ENCODE data around the gene WDFY2. TPM values are rescaled to one million over a fixed set of nuclear protein-coding genes. Genes with fewer than 3 reads are reported as not detected.
A peak's percentile ranks its signal among the peaks of the same experiment; 100 is the strongest.

Gene WDFY2
- total and polyA plus RNA-seq, 2 of the 13 experiments (the other 11 are each of a cell fraction or from before 2014, with no cell fraction given): 22.6 to 27.0 TPM

DNA sequence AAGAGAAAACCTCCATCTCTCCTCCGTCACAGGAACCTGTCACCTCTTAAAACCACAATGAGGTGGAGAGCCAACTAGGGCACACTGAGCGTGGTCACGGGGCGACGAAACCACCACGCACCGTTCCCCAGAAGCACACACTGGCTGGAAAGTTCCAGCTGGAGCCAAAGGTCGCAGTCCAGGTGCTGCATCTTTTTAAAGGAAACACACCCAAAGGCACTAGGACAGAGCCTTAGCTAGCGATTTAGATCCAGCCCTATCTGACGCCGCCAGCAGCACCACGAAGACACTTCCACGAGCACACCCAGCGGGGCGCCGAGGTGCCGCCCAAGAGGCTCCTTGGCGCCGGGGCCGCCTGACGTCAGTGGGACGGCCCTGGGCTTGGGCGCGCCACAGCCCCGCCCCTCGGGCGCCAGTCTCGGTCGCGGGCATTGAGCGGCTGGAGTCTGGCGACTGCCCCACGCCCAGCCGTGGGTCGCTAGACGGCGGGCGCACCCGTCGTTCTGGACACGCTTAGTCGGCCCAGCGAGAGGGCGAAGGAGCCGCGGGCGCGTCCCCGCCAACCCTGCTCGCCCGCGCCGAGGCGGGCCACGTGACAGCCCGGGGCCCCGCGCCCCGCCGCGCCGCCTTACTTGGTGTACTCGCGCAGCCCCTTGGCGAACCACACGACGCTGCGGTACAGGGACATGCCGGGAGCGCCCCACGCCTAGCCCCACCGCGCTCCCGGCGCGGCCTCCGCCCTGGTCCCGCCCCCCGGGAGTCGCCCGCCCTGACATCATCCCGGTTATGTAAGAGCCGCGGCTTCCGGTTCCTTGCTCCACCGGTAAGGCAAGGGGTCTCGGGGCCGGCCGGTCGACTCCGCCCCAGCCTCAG is 219.4 kb downstream of the WDFY2 start, which contains the start of gene DHRS12 (continued):
- no peak for TF ChIP-seq AHR (CRISPR knock-in tag; IDR thresholded peaks at IDR 0.05)
- TF ChIP-seq PRMT3 (CRISPR knock-in tag; IDR thresholded peaks at IDR 0.05; ENCODE audit: borderline replicate concordance, low read depth): 0 out of 2 replicates have a peak, but pooled peaks have one; percentile 78
- peak; percentile 85 for TF ChIP-seq KDM5B (CRISPR knock-in tag; IDR thresholded peaks at IDR 0.05; ENCODE audit: borderline replicate concordance)
- no peak; the same call in 1 of the 2 replicates for TF ChIP-seq ZNF484 (CRISPR knock-in tag; IDR thresholded peaks at IDR 0.05; ENCODE audit: borderline replicate concordance, low read depth)
- TF ChIP-seq TBX3 (IDR thresholded peaks at IDR 0.05; ENCODE audit: borderline replicate concordance): no peak
- TF ChIP-seq, protein P1, sequence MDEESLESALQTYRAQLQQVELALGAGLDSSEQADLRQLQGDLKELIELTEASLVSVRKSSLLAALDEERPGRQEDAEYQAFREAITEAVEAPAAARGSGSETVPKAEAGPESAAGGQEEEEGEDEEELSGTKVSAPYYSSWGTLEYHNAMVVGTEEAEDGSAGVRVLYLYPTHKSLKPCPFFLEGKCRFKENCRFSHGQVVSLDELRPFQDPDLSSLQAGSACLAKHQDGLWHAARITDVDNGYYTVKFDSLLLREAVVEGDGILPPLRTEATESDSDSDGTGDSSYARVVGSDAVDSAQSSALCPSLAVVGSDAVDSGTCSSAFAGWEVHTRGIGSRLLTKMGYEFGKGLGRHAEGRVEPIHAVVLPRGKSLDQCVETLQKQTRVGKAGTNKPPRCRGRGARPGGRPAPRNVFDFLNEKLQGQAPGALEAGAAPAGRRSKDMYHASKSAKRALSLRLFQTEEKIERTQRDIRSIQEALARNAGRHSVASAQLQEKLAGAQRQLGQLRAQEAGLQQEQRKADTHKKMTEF (CRISPR knock-in tag; IDR thresholded peaks at IDR 0.05): peak; percentile 81
- TF ChIP-seq ZNF20 (CRISPR knock-in tag; IDR thresholded peaks at IDR 0.05): no peak
- no peak for TF ChIP-seq ZSCAN29 (CRISPR knock-in tag; conservative IDR thresholded peaks at IDR 0.05)
- 0 out of 2 replicates have a peak, but pooled peaks have one; percentile 62 for TF ChIP-seq DNMT1 (CRISPR knock-in tag; IDR thresholded peaks at IDR 0.05)
- TF ChIP-seq, protein P2, sequence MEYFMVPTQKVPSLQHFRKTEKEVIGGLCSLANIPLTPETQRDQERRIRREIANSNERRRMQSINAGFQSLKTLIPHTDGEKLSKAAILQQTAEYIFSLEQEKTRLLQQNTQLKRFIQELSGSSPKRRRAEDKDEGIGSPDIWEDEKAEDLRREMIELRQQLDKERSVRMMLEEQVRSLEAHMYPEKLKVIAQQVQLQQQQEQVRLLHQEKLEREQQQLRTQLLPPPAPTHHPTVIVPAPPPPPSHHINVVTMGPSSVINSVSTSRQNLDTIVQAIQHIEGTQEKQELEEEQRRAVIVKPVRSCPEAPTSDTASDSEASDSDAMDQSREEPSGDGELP (IDR thresholded peaks at IDR 0.05; ENCODE audit: borderline replicate concordance, low read depth): peak; percentile 27; the same call in 1 of the 2 replicates
- TF ChIP-seq HNF4A (CRISPR knock-in tag; IDR thresholded peaks at IDR 0.05): peak; percentile 23; the same call in 1 of the 2 replicates
- TF ChIP-seq GABPB1 (CRISPR knock-in tag; IDR thresholded peaks at IDR 0.05): peak; percentile 93
- TF ChIP-seq ZNF790 (CRISPR knock-in tag; IDR thresholded peaks at IDR 0.05; ENCODE audit: borderline replicate concordance): peak; percentile 74; the same call in 1 of the 2 replicates
- TF ChIP-seq ZNF850 (CRISPR knock-in tag; conservative IDR thresholded peaks at IDR 0.05): no peak
- TF ChIP-seq ADNP (CRISPR knock-in tag; IDR thresholded peaks at IDR 0.05): no peak
- TF ChIP-seq, protein P3, sequence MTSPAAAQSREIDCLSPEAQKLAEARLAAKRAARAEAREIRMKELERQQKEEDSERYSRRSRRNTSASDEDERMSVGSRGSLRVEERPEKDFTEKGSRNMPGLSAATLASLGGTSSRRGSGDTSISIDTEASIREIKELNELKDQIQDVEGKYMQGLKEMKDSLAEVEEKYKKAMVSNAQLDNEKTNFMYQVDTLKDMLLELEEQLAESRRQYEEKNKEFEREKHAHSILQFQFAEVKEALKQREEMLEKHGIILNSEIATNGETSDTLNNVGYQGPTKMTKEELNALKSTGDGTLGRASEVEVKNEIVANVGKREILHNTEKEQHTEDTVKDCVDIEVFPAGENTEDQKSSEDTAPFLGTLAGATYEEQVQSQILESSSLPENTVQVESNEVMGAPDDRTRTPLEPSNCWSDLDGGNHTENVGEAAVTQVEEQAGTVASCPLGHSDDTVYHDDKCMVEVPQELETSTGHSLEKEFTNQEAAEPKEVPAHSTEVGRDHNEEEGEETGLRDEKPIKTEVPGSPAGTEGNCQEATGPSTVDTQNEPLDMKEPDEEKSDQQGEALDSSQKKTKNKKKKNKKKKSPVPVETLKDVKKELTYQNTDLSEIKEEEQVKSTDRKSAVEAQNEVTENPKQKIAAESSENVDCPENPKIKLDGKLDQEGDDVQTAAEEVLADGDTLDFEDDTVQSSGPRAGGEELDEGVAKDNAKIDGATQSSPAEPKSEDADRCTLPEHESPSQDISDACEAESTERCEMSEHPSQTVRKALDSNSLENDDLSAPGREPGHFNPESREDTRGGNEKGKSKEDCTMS (CRISPR knock-in tag; conservative IDR thresholded peaks at IDR 0.05): no peak
- TF ChIP-seq PTBP1 (IDR thresholded peaks at IDR 0.05; ENCODE audit: low read depth, low read length, poor library complexity, severe bottlenecking): no peak
- TF ChIP-seq, protein P4, sequence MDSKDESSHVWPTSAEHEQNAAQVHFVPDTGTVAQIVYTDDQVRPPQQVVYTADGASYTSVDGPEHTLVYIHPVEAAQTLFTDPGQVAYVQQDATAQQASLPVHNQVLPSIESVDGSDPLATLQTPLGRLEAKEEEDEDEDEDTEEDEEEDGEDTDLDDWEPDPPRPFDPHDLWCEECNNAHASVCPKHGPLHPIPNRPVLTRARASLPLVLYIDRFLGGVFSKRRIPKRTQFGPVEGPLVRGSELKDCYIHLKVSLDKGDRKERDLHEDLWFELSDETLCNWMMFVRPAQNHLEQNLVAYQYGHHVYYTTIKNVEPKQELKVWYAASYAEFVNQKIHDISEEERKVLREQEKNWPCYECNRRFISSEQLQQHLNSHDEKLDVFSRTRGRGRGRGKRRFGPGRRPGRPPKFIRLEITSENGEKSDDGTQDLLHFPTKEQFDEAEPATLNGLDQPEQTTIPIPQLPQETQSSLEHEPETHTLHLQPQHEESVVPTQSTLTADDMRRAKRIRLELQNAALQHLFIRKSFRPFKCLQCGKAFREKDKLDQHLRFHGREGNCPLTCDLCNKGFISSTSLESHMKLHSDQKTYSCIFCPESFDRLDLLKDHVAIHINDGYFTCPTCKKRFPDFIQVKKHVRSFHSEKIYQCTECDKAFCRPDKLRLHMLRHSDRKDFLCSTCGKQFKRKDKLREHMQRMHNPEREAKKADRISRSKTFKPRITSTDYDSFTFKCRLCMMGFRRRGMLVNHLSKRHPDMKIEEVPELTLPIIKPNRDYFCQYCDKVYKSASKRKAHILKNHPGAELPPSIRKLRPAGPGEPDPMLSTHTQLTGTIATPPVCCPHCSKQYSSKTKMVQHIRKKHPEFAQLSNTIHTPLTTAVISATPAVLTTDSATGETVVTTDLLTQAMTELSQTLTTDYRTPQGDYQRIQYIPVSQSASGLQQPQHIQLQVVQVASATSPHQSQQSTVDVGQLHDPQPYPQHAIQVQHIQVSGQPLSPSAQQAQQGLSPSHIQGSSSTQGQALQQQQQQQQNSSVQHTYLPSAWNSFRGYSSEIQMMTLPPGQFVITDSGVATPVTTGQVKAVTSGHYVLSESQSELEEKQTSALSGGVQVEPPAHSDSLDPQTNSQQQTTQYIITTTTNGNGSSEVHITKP (CRISPR knock-in tag; IDR thresholded peaks at IDR 0.05; ENCODE audit: low read depth): 0 out of 2 replicates have a peak, but pooled peaks have one; percentile 32
- no peak for TF ChIP-seq ZNF256 (CRISPR knock-in tag; conservative IDR thresholded peaks at IDR 0.05)
- TF ChIP-seq AKAP8 (CRISPR knock-in tag; IDR thresholded peaks at IDR 0.05): 0 out of 2 replicates have a peak, but pooled peaks have one; percentile 63

All from HepG2 (cell line).